ENCODE results near the gene IRX4.

GRCh38 chr5:1844708-1845436 is 37.9 kb downstream of the IRX4 start:
- no peak for TF ChIP-seq CTCF (IDR thresholded peaks at IDR 0.05)
- TF ChIP-seq POLR2A (IDR thresholded peaks at IDR 0.05) = no peak
